ENCODE results near the gene PTPRK.

Gene PTPRK

GRCh38 chr6:127923135-127923534 is 597.3 kb downstream of the PTPRK start:
- no peak for DNase-seq (ENCODE audit: low read depth)

- DNase-seq (ENCODE audit: low read depth) = no peak
Observed at GRCh38 chr6:127921982-127922381, 598.4 kb downstream of the PTPRK start.

GRCh38 chr6:127920804-127921203 is 599.6 kb downstream of the PTPRK start:
- no peak for DNase-seq (ENCODE audit: low read depth)
